ENCODE data around the gene ZBTB7C.

Gene ZBTB7C

GRCh38 chr18:48417985-48418384, 8.8 kb upstream of the ZBTB7C start:
- 0 out of 2 replicates have a peak, but pooled peaks cover 2% of the 10 kb centered on the region for H3K4me1 ChIP-seq (ENCODE audit: control insufficient read depth, insufficient read depth, low read length)
- peaks cover 20% of the 10 kb centered on the region for H3K27me3 ChIP-seq (ENCODE audit: control insufficient read depth, insufficient read depth, low read length)

GRCh38 chr18:48413342-48413741, 4.2 kb upstream of the ZBTB7C start:
- no peaks in the 10 kb centered on the region for H3K36me3 ChIP-seq (ENCODE audit: control insufficient read depth, insufficient read depth, low read length)
- H3K4me1 ChIP-seq (ENCODE audit: control insufficient read depth, insufficient read depth, low read length): peaks cover 5% of the 10 kb centered on the region
- H3K9ac ChIP-seq (ENCODE audit: low read length): no peak overlapping the region
- no peaks in the 10 kb centered on the region for H3K9me3 ChIP-seq (ENCODE audit: control insufficient read depth, insufficient read depth, low read depth, low read length)
- no peak overlapping the region for H3K27ac ChIP-seq (ENCODE audit: low read depth, low read length)
- no peak overlapping the region for H3K4me3 ChIP-seq (ENCODE audit: low read depth, low read length)
- H3K27me3 ChIP-seq (ENCODE audit: control insufficient read depth, insufficient read depth, low read length): peaks cover 55% of the 10 kb centered on the region

More at GRCh38 chr18:48417985-48418384, 8.8 kb upstream of the ZBTB7C start:
- no peak overlapping the region for H3K27ac ChIP-seq (ENCODE audit: low read depth, low read length)
- H3K36me3 ChIP-seq (ENCODE audit: control insufficient read depth, insufficient read depth, low read length): no peaks in the 10 kb centered on the region
- no peaks in the 10 kb centered on the region for H3K9me3 ChIP-seq (ENCODE audit: control insufficient read depth, insufficient read depth, low read depth, low read length)
- H3K9ac ChIP-seq (ENCODE audit: low read length): no peak overlapping the region
- H3K4me3 ChIP-seq (ENCODE audit: low read depth, low read length): no peak overlapping the region

- Histone ChIP-seq H3K4me1 (ENCODE audit: control insufficient read depth, insufficient read depth, low read length) (peaks cover 15% of the 10 kb centered on the region), H3K36me3 (ENCODE audit: control insufficient read depth, insufficient read depth, low read length) (no peaks in the 10 kb centered on the region), H3K9me3 (ENCODE audit: control insufficient read depth, insufficient read depth, low read depth, low read length) (no peaks in the 10 kb centered on the region), H3K27ac (ENCODE audit: low read depth, low read length) (no peak overlapping the region), H3K4me3 (ENCODE audit: low read depth, low read length) (no peak overlapping the region), H3K9ac (ENCODE audit: low read length) (no peak overlapping the region), H3K27me3 (ENCODE audit: control insufficient read depth, insufficient read depth, low read length) (peaks cover 60% of the 10 kb centered on the region)
These were observed 3.3 kb upstream of the ZBTB7C start for GRCh38 chr18:48412339-48412929.

- Histone ChIP-seq H3K36me3 (ENCODE audit: control insufficient read depth, insufficient read depth, low read length) (no peaks in the 10 kb centered on the region), H3K27ac (ENCODE audit: low read depth, low read length) (no peak overlapping the region), H3K4me1 (ENCODE audit: control insufficient read depth, insufficient read depth, low read length) (peaks cover 20% of the 10 kb centered on the region), H3K4me3 (ENCODE audit: low read depth, low read length) (peak overlapping the region; percentile 86), H3K9me3 (ENCODE audit: control insufficient read depth, insufficient read depth, low read depth, low read length) (no peaks in the 10 kb centered on the region), H3K27me3 (ENCODE audit: control insufficient read depth, insufficient read depth, low read length) (peaks cover 77% of the 10 kb centered on the region), H3K9ac (ENCODE audit: low read length) (peak overlapping the region; percentile 34)
These were observed 1.1 kb upstream of the ZBTB7C start for GRCh38 chr18:48410095-48410920.

- Histone ChIP-seq H3K9me3 (ENCODE audit: control insufficient read depth, insufficient read depth, low read depth, low read length) (no peaks in the 10 kb centered on the region), H3K4me3 (ENCODE audit: low read depth, low read length) (peak overlapping the region; percentile 86), H3K27ac (ENCODE audit: low read depth, low read length) (no peak overlapping the region), H3K9ac (ENCODE audit: low read length) (no peak overlapping the region), H3K4me1 (ENCODE audit: control insufficient read depth, insufficient read depth, low read length) (peaks cover 25% of the 10 kb centered on the region), H3K36me3 (ENCODE audit: control insufficient read depth, insufficient read depth, low read length) (no peaks in the 10 kb centered on the region), H3K27me3 (ENCODE audit: control insufficient read depth, insufficient read depth, low read length) (peaks cover 79% of the 10 kb centered on the region)
These were observed 460 bp upstream of the ZBTB7C start for GRCh38 chr18:48409591-48410094.

GRCh38 chr18:48408111-48408726, 964 bp downstream of the ZBTB7C start:
- no peak overlapping the region for H3K27ac ChIP-seq (ENCODE audit: low read depth, low read length)
- peaks cover 80% of the 10 kb centered on the region for H3K27me3 ChIP-seq (ENCODE audit: control insufficient read depth, insufficient read depth, low read length)
- H3K36me3 ChIP-seq (ENCODE audit: control insufficient read depth, insufficient read depth, low read length): no peaks in the 10 kb centered on the region
- peak overlapping the region; percentile 86 for H3K4me3 ChIP-seq (ENCODE audit: low read depth, low read length)
- no peaks in the 10 kb centered on the region for H3K9me3 ChIP-seq (ENCODE audit: control insufficient read depth, insufficient read depth, low read depth, low read length)
- H3K4me1 ChIP-seq (ENCODE audit: control insufficient read depth, insufficient read depth, low read length): peaks cover 28% of the 10 kb centered on the region
- H3K9ac ChIP-seq (ENCODE audit: low read length): no peak overlapping the region

GRCh38 chr18:48407358-48407757, 1.8 kb downstream of the ZBTB7C start:
- H3K9me3 ChIP-seq (ENCODE audit: control insufficient read depth, insufficient read depth, low read depth, low read length): no peaks in the 10 kb centered on the region
- H3K4me1 ChIP-seq (ENCODE audit: control insufficient read depth, insufficient read depth, low read length): peaks cover 28% of the 10 kb centered on the region
- peaks cover 83% of the 10 kb centered on the region for H3K27me3 ChIP-seq (ENCODE audit: control insufficient read depth, insufficient read depth, low read length)
- no peak overlapping the region for H3K9ac ChIP-seq (ENCODE audit: low read length)
- peak overlapping the region; percentile 86; the same call in 1 of the 2 replicates for H3K4me3 ChIP-seq (ENCODE audit: low read depth, low read length)
- H3K36me3 ChIP-seq (ENCODE audit: control insufficient read depth, insufficient read depth, low read length): no peaks in the 10 kb centered on the region
- H3K27ac ChIP-seq (ENCODE audit: low read depth, low read length): no peak overlapping the region

GRCh38 chr18:48405978-48406377, 3.2 kb downstream of the ZBTB7C start:
- H3K9ac ChIP-seq (ENCODE audit: low read length): no peak overlapping the region
- peaks cover 69% of the 10 kb centered on the region for H3K27me3 ChIP-seq (ENCODE audit: control insufficient read depth, insufficient read depth, low read length)
- H3K9me3 ChIP-seq (ENCODE audit: control insufficient read depth, insufficient read depth, low read depth, low read length): no peaks in the 10 kb centered on the region
- H3K36me3 ChIP-seq (ENCODE audit: control insufficient read depth, insufficient read depth, low read length): no peaks in the 10 kb centered on the region
- peaks cover 26% of the 10 kb centered on the region for H3K4me1 ChIP-seq (ENCODE audit: control insufficient read depth, insufficient read depth, low read length)
- no peak overlapping the region for H3K4me3 ChIP-seq (ENCODE audit: low read depth, low read length)
- H3K27ac ChIP-seq (ENCODE audit: low read depth, low read length): no peak overlapping the region

GRCh38 chr18:48404716-48405507, 4.3 kb downstream of the ZBTB7C start:
- Histone ChIP-seq H3K36me3 (ENCODE audit: control insufficient read depth, insufficient read depth, low read length) (no peaks in the 10 kb centered on the region), H3K27me3 (ENCODE audit: control insufficient read depth, insufficient read depth, low read length) (peaks cover 60% of the 10 kb centered on the region), H3K4me3 (ENCODE audit: low read depth, low read length) (no peak overlapping the region), H3K9me3 (ENCODE audit: control insufficient read depth, insufficient read depth, low read depth, low read length) (no peaks in the 10 kb centered on the region), H3K9ac (ENCODE audit: low read length) (no peak overlapping the region), H3K27ac (ENCODE audit: low read depth, low read length) (no peak overlapping the region), H3K4me1 (ENCODE audit: control insufficient read depth, insufficient read depth, low read length) (peaks cover 24% of the 10 kb centered on the region)

GRCh38 chr18:48402953-48403352, 6.2 kb downstream of the ZBTB7C start:
- Histone ChIP-seq H3K9me3 (ENCODE audit: control insufficient read depth, insufficient read depth, low read depth, low read length) (no peaks in the 10 kb centered on the region), H3K27me3 (ENCODE audit: control insufficient read depth, insufficient read depth, low read length) (peaks cover 45% of the 10 kb centered on the region), H3K27ac (ENCODE audit: low read depth, low read length) (no peak overlapping the region), H3K36me3 (ENCODE audit: control insufficient read depth, insufficient read depth, low read length) (no peaks in the 10 kb centered on the region), H3K4me3 (ENCODE audit: low read depth, low read length) (no peak overlapping the region), H3K9ac (ENCODE audit: low read length) (no peak overlapping the region), H3K4me1 (ENCODE audit: control insufficient read depth, insufficient read depth, low read length) (peaks cover 23% of the 10 kb centered on the region)
